K562 (cell line): ENCODE data around the gene ZNF628. TPM values are rescaled to one million over a fixed set of nuclear protein-coding genes. Genes with fewer than 3 reads are reported as not detected.

Experiments used
- ATF3 ChIP-seq, 2 experiments: fragments of 450-650 bp in 1 of 2; sonication (generic) in 1 of 2; formaldehyde crosslinking in 1 of 2; IDR thresholded peaks in 1 of 2; conservative IDR thresholded peaks in 1 of 2; 2 replicates each; pipeline versions ENCODE4 v1.6.1 to v1.8.1; 2016 to 2023; ENCODE audit warnings: mild to moderate bottlenecking in 2 of 2, moderate library complexity in 2 of 2, inconsistent platforms in 1 of 2, missing genetic modification reagents in 1 of 2
- CEBPG ChIP-seq, 3 experiments: fragments of 200-800 bp in 1 of 3; sonication (Bioruptor generic) in 1 of 3; sonication (generic) in 1 of 3; formaldehyde crosslinking in 1 of 3; IDR thresholded peaks in 2 of 3; conservative IDR thresholded peaks in 1 of 3; 2 replicates each; pipeline versions ENCODE4 v1.6.1 to v1.8.0; 2016 to 2022; ENCODE audit warnings: missing compliant biosample characterization in 2 of 3, missing genetic modification characterization in 2 of 3, mild to moderate bottlenecking in 1 of 3, missing genetic modification reagents in 1 of 3
- CHD2 ChIP-seq: IDR thresholded peaks from 2 replicates; pipeline ENCODE4 v1.6.1; 2011; ENCODE audit warnings: low read depth, low read length
- DMBX1 ChIP-seq: fragments of 250-450 bp; sonication (Bioruptor Pico); IDR thresholded peaks from 2 replicates; pipeline ENCODE4 v1.8.0; 2022; ENCODE audit warnings: inconsistent platforms, mild to moderate bottlenecking, moderate library complexity, borderline replicate concordance
- ELK1 ChIP-seq: sonication (generic); formaldehyde crosslinking; IDR thresholded peaks from 2 replicates; pipeline ENCODE4 v1.8.1; 2022; ENCODE audit warnings: missing genetic modification reagents
- EP400 ChIP-seq: fragments of 450-650 bp; IDR thresholded peaks from 2 replicates; pipeline ENCODE4 v1.6.1; 2017; ENCODE audit warnings: antibody characterized with exemption, mild to moderate bottlenecking, moderate library complexity
- GABPB1 ChIP-seq: sonication (generic); formaldehyde crosslinking; IDR thresholded peaks from 2 replicates; pipeline ENCODE4 v1.8.0; 2022; ENCODE audit warnings: mild to moderate bottlenecking, missing genetic modification reagents
- GMEB1 ChIP-seq: fragments of 250-450 bp; sonication (Bioruptor Pico); IDR thresholded peaks from 2 replicates; pipeline ENCODE4 v1.4.0; 2020; ENCODE audit warnings: mild to moderate bottlenecking
- MXD1 ChIP-seq: fragments of 250-450 bp; sonication (Bioruptor Pico); IDR thresholded peaks from 2 replicates; pipeline ENCODE4 v1.8.0; 2021; ENCODE audit warnings: borderline replicate concordance, mild to moderate bottlenecking, moderate library complexity; ENCODE audit not compliant: poor library complexity, severe bottlenecking
- POLR3A ChIP-seq: IDR thresholded peaks from 2 replicates; pipeline ENCODE4 v1.6.1; 2011; ENCODE audit warnings: borderline replicate concordance, mild to moderate bottlenecking, moderate library complexity; ENCODE audit not compliant: insufficient read length, insufficient read depth; ENCODE audit errors: extremely low read depth
- RBM39 ChIP-seq: fragments of 200-400 bp; formaldehyde crosslinking; optimal IDR thresholded peaks from 2 replicates; pipeline ENCODE3; 2018; ENCODE audit warnings: low read depth, low read length
- STAG1 ChIP-seq: sonication (generic); formaldehyde crosslinking; IDR thresholded peaks from 2 replicates; pipeline ENCODE4 v1.5.0; 2020; ENCODE audit warnings: missing genetic modification reagents, borderline replicate concordance
- TFAP4 ChIP-seq: sonication (generic); formaldehyde crosslinking; IDR thresholded peaks from 2 replicates; pipeline ENCODE4 v1.8.0; 2022; ENCODE audit warnings: missing genetic modification reagents, mild to moderate bottlenecking, moderate library complexity, borderline replicate concordance
- ZNF184 ChIP-seq: sonication (generic); formaldehyde crosslinking; IDR thresholded peaks from 2 replicates; pipeline ENCODE4 v1.5.0; 2020; ENCODE audit warnings: missing genetic modification reagents
- ZNF347 ChIP-seq: fragments of 450-650 bp; formaldehyde crosslinking; IDR thresholded peaks from 2 replicates; pipeline ENCODE4 v1.4.0; 2020; ENCODE audit warnings: low read depth, mild to moderate bottlenecking, moderate library complexity
- polyA plus RNA-seq, 8 experiments: library from polyadenylated mRNA; depleted of rRNA in 4 of 8; stranded (reverse) in 5 of 8; unstranded in 3 of 8; fragments of >200 nt; fragmentation: Nextera tagmentation in 2 of 8; fragmentation: Illumina TruSeq in 1 of 8; extraction: Ambion mirVana in 2 of 8; extraction: Trizol in 1 of 8; gene quantifications; 2 replicates each; pipeline versions ENCODE4 v1.2.1 to v1.2.3, GENCODE V29; 2011 to 2014; ENCODE audit warnings: inconsistent platforms in 1 of 8, missing spikeins in 1 of 8
- total RNA-seq, 7 experiments: library from RNA; depleted of rRNA in 6 of 7; stranded (reverse); fragments of >200 nt in 6 of 7; fragmentation: Illumina TruSeq in 2 of 7; extraction: Trizol in 2 of 7; gene quantifications; 2 replicates each; pipeline versions ENCODE4 v1.2.1 to v1.2.3, GENCODE V29; 2011 to 2021; ENCODE audit warnings: low replicate concordance in 1 of 7
- TF ChIP-seq, protein P1 (sequence below): fragments of 450-650 bp; IDR thresholded peaks from one replicate; pipeline ENCODE4 v1.6.1; 2018; ENCODE audit warnings: mild to moderate bottlenecking, moderate library complexity; ENCODE audit not compliant: partially characterized antibody

The ZNF628 gene
- total and polyA plus RNA-seq, 9 of the 15 experiments (the other 6 are each of a cell fraction or from before 2014, with no cell fraction given), result 0.13 to 13.6 (median 2.2) TPM; not detected in 3

GRCh38 chr19:55476100-55476775 lies at the start of gene ZNF628 (continued):
- TF ChIP-seq GMEB1 (CRISPR knock-in tag), result peak; percentile 100
- no peak for TF ChIP-seq ZNF184 (CRISPR knock-in tag)
- TF ChIP-seq ELK1, result no peak
- TF ChIP-seq DMBX1, result peak; percentile 89; the same call in 1 of the 2 replicates
- TF ChIP-seq CHD2, result 0 out of 2 replicates have a peak, but pooled peaks have one; percentile 61
- TF ChIP-seq ATF3 (IDR thresholded peaks at IDR 0.05), result no peak
- no peak for TF ChIP-seq ATF3 (CRISPR knock-in tag; conservative IDR thresholded peaks at IDR 0.05)
- peak; percentile 82 for TF ChIP-seq GABPB1 (CRISPR knock-in tag)
- TF ChIP-seq RBM39, result no peak
- TF ChIP-seq TFAP4, result peak; percentile 78
- TF ChIP-seq ZNF347 (CRISPR knock-in tag), result no peak
- peak; percentile 97 for TF ChIP-seq EP400
- no peak for TF ChIP-seq CEBPG (CRISPR knock-in tag; IDR thresholded peaks at IDR 0.05)
- TF ChIP-seq CEBPG (tag; conservative IDR thresholded peaks at IDR 0.05 in 1 of 2, IDR thresholded peaks at IDR 0.05 in 1 of 2), result no peak
- TF ChIP-seq, protein P1, sequence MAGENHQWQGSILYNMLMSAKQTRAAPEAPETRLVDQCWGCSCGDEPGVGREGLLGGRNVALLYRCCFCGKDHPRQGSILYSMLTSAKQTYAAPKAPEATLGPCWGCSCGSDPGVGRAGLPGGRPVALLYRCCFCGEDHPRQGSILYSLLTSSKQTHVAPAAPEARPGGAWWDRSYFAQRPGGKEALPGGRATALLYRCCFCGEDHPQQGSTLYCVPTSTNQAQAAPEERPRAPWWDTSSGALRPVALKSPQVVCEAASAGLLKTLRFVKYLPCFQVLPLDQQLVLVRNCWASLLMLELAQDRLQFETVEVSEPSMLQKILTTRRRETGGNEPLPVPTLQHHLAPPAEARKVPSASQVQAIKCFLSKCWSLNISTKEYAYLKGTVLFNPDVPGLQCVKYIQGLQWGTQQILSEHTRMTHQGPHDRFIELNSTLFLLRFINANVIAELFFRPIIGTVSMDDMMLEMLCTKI, result no peak
- TF ChIP-seq STAG1 (CRISPR knock-in tag), result 0 out of 2 replicates have a peak, but pooled peaks have one; percentile 7
- TF ChIP-seq MXD1, result peak; percentile 79
- no peak for TF ChIP-seq POLR3A
